Measurements from ENCODE around the gene PIN1. TPM values are rescaled to one million over a fixed set of nuclear protein-coding genes. Genes with fewer than 3 reads are reported as not detected.

PIN1 gene
- total and polyA plus RNA-seq, 2 of the 13 experiments (the other 11 are each of a cell fraction or from before 2014, with no cell fraction given) = 31.9 to 72.0 TPM

GRCh38 chr19:9819596-9819909, 15.6 kb upstream of the PIN1 start (continued):
- no peak for TF ChIP-seq CCDC6 (CRISPR knock-in tag; IDR thresholded peaks at IDR 0.05)
- no peak for TF ChIP-seq SP1 (IDR thresholded peaks at IDR 0.05)
- peak; percentile 4; the same call in 1 of the 2 replicates for TF ChIP-seq SP1 (CRISPR knock-in tag; IDR thresholded peaks at IDR 0.05)
- TF ChIP-seq ZNF749 (CRISPR knock-in tag; IDR thresholded peaks at IDR 0.05; ENCODE audit: borderline replicate concordance) = no peak
- TF ChIP-seq YY1 (IDR thresholded peaks at IDR 0.05; ENCODE audit: insufficient read depth, insufficient replicate concordance, low read depth, low read length) = peak; percentile 23
- TF ChIP-seq, protein P1, sequence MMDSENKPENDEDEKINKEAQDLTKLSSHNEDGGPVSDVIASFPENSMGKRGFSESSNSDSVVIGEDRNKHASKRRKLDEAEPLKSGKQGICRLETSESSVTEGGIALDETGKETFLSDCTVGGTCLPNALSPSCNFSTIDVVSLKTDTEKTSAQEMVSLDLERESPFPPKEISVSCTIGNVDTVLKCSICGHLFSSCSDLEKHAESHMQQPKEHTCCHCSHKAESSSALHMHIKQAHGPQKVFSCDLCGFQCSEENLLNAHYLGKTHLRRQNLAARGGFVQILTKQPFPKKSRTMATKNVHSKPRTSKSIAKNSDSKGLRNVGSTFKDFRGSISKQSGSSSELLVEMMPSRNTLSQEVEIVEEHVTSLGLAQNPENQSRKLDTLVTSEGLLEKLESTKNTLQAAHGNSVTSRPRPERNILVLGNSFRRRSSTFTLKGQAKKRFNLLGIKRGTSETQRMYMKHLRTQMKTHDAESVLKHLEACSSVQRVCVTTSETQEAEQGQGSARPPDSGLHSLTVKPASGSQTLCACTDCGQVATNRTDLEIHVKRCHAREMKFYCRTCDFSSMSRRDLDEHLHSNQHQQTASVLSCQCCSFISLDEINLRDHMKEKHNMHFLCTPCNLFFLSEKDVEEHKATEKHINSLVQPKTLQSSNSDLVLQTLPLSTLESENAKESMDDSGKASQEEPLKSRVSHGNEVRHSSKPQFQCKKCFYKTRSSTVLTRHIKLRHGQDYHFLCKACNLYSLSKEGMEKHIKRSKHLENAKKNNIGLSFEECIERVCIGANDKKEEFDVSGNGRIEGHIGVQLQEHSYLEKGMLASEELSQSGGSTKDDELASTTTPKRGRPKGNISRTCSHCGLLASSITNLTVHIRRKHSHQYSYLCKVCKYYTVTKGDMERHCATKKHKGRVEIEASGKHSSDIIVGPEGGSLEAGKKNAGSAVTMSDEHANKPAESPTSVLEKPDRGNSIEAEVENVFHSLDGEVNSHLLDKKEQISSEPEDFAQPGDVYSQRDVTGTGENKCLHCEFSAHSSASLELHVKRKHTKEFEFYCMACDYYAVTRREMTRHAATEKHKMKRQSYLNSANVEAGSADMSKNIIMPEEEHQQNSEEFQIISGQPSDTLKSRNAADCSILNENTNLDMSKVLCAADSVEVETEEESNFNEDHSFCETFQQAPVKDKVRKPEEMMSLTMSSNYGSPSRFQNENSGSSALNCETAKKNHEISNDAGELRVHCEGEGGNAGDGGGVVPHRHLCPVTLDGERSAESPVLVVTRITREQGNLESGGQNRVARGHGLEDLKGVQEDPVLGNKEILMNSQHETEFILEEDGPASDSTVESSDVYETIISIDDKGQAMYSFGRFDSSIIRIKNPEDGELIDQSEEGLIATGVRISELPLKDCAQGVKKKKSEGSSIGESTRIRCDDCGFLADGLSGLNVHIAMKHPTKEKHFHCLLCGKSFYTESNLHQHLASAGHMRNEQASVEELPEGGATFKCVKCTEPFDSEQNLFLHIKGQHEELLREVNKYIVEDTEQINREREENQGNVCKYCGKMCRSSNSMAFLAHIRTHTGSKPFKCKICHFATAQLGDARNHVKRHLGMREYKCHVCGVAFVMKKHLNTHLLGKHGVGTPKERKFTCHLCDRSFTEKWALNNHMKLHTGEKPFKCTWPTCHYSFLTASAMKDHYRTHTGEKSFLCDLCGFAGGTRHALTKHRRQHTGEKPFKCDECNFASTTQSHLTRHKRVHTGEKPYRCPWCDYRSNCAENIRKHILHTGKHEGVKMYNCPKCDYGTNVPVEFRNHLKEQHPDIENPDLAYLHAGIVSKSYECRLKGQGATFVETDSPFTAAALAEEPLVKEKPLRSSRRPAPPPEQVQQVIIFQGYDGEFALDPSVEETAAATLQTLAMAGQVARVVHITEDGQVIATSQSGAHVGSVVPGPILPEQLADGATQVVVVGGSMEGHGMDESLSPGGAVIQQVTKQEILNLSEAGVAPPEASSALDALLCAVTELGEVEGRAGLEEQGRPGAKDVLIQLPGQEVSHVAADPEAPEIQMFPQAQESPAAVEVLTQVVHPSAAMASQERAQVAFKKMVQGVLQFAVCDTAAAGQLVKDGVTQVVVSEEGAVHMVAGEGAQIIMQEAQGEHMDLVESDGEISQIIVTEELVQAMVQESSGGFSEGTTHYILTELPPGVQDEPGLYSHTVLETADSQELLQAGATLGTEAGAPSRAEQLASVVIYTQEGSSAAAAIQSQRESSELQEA (CRISPR knock-in tag; IDR thresholded peaks at IDR 0.05; ENCODE audit: not compliant biosample characterization) = no peak
- TF ChIP-seq, protein P2, sequence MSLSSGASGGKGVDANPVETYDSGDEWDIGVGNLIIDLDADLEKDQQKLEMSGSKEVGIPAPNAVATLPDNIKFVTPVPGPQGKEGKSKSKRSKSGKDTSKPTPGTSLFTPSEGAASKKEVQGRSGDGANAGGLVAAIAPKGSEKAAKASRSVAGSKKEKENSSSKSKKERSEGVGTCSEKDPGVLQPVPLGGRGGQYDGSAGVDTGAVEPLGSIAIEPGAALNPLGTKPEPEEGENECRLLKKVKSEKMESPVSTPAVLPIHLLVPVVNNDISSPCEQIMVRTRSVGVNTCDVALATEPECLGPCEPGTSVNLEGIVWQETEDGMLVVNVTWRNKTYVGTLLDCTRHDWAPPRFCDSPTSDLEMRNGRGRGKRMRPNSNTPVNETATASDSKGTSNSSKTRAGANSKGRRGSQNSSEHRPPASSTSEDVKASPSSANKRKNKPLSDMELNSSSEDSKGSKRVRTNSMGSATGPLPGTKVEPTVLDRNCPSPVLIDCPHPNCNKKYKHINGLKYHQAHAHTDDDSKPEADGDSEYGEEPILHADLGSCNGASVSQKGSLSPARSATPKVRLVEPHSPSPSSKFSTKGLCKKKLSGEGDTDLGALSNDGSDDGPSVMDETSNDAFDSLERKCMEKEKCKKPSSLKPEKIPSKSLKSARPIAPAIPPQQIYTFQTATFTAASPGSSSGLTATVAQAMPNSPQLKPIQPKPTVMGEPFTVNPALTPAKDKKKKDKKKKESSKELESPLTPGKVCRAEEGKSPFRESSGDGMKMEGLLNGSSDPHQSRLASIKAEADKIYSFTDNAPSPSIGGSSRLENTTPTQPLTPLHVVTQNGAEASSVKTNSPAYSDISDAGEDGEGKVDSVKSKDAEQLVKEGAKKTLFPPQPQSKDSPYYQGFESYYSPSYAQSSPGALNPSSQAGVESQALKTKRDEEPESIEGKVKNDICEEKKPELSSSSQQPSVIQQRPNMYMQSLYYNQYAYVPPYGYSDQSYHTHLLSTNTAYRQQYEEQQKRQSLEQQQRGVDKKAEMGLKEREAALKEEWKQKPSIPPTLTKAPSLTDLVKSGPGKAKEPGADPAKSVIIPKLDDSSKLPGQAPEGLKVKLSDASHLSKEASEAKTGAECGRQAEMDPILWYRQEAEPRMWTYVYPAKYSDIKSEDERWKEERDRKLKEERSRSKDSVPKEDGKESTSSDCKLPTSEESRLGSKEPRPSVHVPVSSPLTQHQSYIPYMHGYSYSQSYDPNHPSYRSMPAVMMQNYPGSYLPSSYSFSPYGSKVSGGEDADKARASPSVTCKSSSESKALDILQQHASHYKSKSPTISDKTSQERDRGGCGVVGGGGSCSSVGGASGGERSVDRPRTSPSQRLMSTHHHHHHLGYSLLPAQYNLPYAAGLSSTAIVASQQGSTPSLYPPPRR (CRISPR knock-in tag; IDR thresholded peaks at IDR 0.05; ENCODE audit: borderline replicate concordance) = peak; percentile 8; the same call in 1 of the 2 replicates
- TF ChIP-seq EEA1 (CRISPR knock-in tag; IDR thresholded peaks at IDR 0.05; ENCODE audit: borderline replicate concordance) = no peak
- TF ChIP-seq FOXK1 (CRISPR knock-in tag; IDR thresholded peaks at IDR 0.05; ENCODE audit: borderline replicate concordance, low read depth) = peak; percentile 22; the same call in 1 of the 2 replicates
- TF ChIP-seq ZNF883 (CRISPR knock-in tag; IDR thresholded peaks at IDR 0.05; ENCODE audit: not compliant biosample characterization) = no peak
- TF ChIP-seq BORCS8-MEF2B (CRISPR knock-in tag; IDR thresholded peaks at IDR 0.05) = peak; percentile 16; the same call in 1 of the 2 replicates
- 0 out of 2 replicates have a peak, but pooled peaks have one; percentile 2 for TF ChIP-seq MTA1 (CRISPR knock-in tag; IDR thresholded peaks at IDR 0.05; ENCODE audit: borderline replicate concordance)
- no peak for TF ChIP-seq THAP8 (CRISPR knock-in tag; IDR thresholded peaks at IDR 0.05; ENCODE audit: borderline replicate concordance)
- no peak for TF ChIP-seq ZNF282 (IDR thresholded peaks at IDR 0.05; ENCODE audit: partially characterized antibody)
- TF ChIP-seq ZNF737 (CRISPR knock-in tag; IDR thresholded peaks at IDR 0.05; ENCODE audit: borderline replicate concordance) = no peak
